Hepatocyte (in vitro differentiated cells): ENCODE data around the gene AHNAK. TPM values are rescaled to one million over a fixed set of nuclear protein-coding genes. Genes with fewer than 3 reads are reported as not detected.

ENCODE experiments used
- DNase-seq: peaks from one replicate; pipeline ENCODE4 v3.0.0-alpha.2; 2016; ENCODE audit warnings: low spot score
- H2AFZ ChIP-seq: fragments of 200-600 bp; sonication (generic); 2 replicates; pipeline ENCODE4 v1.6.0; 2016; ENCODE audit warnings: antibody characterized with exemption, mild to moderate bottlenecking
- H3K27ac ChIP-seq: fragments of 200-600 bp; sonication (generic); 2 replicates; pipeline ENCODE4 v1.5.1; 2016; ENCODE audit warnings: mild to moderate bottlenecking
- H3K27me3 ChIP-seq: fragments of 200-600 bp; sonication (generic); 2 replicates; pipeline ENCODE4 v1.6.1; 2016
- H3K36me3 ChIP-seq: fragments of 200-600 bp; sonication (generic); replicated peaks from 2 replicates; pipeline ENCODE4 v1.5.1; 2016; ENCODE audit warnings: low read depth; ENCODE audit not compliant: insufficient read depth
- H3K4me1 ChIP-seq: fragments of 200-600 bp; sonication (generic); 2 replicates; pipeline ENCODE4 v1.5.1; 2016; ENCODE audit warnings: mild to moderate bottlenecking, moderate library complexity; ENCODE audit not compliant: insufficient read depth
- H3K4me2 ChIP-seq: fragments of 200-600 bp; sonication (generic); 2 replicates; pipeline ENCODE4 v1.6.0; 2016
- H3K4me3 ChIP-seq: fragments of 200-600 bp; sonication (generic); 2 replicates; pipeline ENCODE4 v1.5.1; 2016; ENCODE audit warnings: mild to moderate bottlenecking
- H3K79me2 ChIP-seq: fragments of 200-600 bp; sonication (generic); 2 replicates; pipeline ENCODE4 v1.6.0; 2017; ENCODE audit warnings: mild to moderate bottlenecking
- H3K9me2 ChIP-seq: fragments of 200-600 bp; sonication (generic); replicated peaks from 2 replicates; pipeline ENCODE4 v1.6.0; 2017; ENCODE audit warnings: mild to moderate bottlenecking; ENCODE audit not compliant: insufficient read depth
- H3K9me3 ChIP-seq: fragments of 200-600 bp; sonication (generic); 2 replicates; pipeline ENCODE4 v1.5.1; 2016; ENCODE audit warnings: low read depth, mild to moderate bottlenecking
- H4K20me1 ChIP-seq: fragments of 200-600 bp; sonication (generic); 2 replicates; pipeline ENCODE4 v1.6.0; 2016; ENCODE audit warnings: mild to moderate bottlenecking; ENCODE audit not compliant: insufficient read depth, poor library complexity, severe bottlenecking
- EZH2 ChIP-seq: fragments of 200-600 bp; sonication (generic); IDR thresholded peaks from 2 replicates; pipeline ENCODE4 v1.6.1; 2016; ENCODE audit warnings: antibody characterized with exemption, mild to moderate bottlenecking, borderline replicate concordance
- EZH2phosphoT487 ChIP-seq: fragments of 200-600 bp; sonication (generic); IDR thresholded peaks from one replicate; pipeline ENCODE4 v1.6.1; 2018; ENCODE audit warnings: antibody characterized with exemption, mild to moderate bottlenecking, low read depth, moderate library complexity; ENCODE audit not compliant: unreplicated experiment, severe bottlenecking
- WGBS: methylation state at CpG from one replicate; pipeline ENCODE4 v1.1.6; 2016; ENCODE audit warnings: low lambda C conversion rate; ENCODE audit errors: missing lambda C conversion rate; 5-methylcytosine and 5-hydroxymethylcytosine counted together
- polyA plus RNA-seq: library from polyadenylated mRNA; unstranded; fragments of >200 nt; fragmentation: Nextera tagmentation; extraction: Ambion mirVana; gene quantifications from 2 replicates; pipeline ENCODE4 v1.2.1, GENCODE V29; 2016
- total RNA-seq: library from RNA; depleted of rRNA; stranded (reverse); fragments of >200 nt; gene quantifications from 2 replicates; pipeline ENCODE4 v1.2.3, GENCODE V29; 2014
- TF ChIP-seq, protein P1 (sequence below): fragments of 200-600 bp; sonication (generic); IDR thresholded peaks from 2 replicates; pipeline ENCODE4 v1.5.1; 2016; ENCODE audit warnings: antibody characterized with exemption, mild to moderate bottlenecking; ENCODE audit not compliant: poor library complexity

Gene AHNAK
- total and polyA plus RNA-seq, 2 experiments from 2014 or later = 47.6 to 237 TPM

DNA sequence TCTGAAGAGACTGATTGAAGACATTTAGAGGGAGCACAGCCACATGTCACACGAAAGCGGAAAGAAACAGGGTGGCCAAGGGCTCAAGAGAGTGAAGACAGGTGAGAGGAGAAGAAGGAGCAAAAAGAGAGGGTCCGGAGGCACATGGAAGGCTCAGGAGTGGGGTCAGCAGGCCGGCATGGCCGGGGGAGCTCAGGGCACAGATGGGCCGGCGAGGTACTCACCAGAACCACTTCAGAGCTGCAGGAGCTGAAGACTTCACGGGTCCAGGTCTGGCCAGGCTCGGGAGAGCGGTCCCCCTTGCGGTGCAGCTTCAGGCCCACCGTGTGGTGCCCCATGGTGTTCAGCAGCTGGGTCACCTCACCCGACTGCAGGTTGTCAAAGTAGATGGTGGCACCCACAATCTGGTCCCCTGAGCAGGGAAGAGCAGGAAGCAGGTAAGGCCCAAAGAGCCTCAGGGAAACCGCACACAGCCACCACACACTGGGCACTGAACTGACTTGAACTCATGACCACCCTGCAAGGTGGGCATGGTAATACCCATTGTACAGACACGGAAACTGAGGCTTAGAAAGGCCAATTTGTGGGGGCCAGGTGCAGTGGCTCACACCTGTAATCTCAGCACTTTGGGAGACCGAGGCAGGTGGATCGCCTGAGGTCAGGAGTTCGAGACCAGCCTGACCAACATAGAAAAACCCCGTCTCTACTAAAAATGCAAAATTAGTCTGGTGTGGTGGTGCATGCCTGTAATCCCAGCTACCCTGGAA lies 11.6 kb downstream of the AHNAK start:
- Histone ChIP-seq H3K4me1 (peaks cover 22% of the 10 kb centered on the region), H3K27me3 (no peaks in the 10 kb centered on the region), H3K4me3 (no peak overlapping the region), H3K27ac (no peak overlapping the region), H3K9me2 (no peaks in the 10 kb centered on the region), H2AFZ (no peak overlapping the region), H4K20me1 (peaks cover 58% of the 10 kb centered on the region), H3K4me2 (no peak overlapping the region), H3K79me2 (peaks cover 96% of the 10 kb centered on the region), H3K36me3 (peaks cover 3% of the 10 kb centered on the region), H3K9me3 (no peaks in the 10 kb centered on the region)
- DNase-seq = no peak
- TF ChIP-seq EZH2 = no peak
- TF ChIP-seq EZH2phosphoT487 = no peak
- TF ChIP-seq, protein P1, sequence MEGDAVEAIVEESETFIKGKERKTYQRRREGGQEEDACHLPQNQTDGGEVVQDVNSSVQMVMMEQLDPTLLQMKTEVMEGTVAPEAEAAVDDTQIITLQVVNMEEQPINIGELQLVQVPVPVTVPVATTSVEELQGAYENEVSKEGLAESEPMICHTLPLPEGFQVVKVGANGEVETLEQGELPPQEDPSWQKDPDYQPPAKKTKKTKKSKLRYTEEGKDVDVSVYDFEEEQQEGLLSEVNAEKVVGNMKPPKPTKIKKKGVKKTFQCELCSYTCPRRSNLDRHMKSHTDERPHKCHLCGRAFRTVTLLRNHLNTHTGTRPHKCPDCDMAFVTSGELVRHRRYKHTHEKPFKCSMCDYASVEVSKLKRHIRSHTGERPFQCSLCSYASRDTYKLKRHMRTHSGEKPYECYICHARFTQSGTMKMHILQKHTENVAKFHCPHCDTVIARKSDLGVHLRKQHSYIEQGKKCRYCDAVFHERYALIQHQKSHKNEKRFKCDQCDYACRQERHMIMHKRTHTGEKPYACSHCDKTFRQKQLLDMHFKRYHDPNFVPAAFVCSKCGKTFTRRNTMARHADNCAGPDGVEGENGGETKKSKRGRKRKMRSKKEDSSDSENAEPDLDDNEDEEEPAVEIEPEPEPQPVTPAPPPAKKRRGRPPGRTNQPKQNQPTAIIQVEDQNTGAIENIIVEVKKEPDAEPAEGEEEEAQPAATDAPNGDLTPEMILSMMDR = no peak
- WGBS = 97% methylated on average over 18 of the region's 19 CpGs

DNA sequence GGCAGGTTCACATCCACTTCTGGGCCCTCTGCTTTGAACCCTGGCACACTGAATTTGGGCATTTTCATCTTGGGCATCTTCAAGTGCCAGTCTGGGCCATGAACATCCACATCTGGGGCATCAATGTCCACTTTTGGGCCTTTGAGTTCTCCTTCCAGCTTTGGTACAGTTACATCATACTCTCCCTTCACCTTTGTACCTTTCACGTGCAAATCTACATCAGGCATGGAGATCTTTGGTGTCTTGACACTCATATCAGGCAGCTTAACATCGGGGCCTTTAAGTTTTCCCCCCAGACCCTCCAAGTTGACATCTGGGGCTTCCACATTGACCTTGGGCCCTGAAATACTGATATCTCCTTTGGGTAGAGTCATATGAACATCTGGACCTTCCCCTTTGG lies 14.5 kb downstream of the AHNAK start:
- Histone ChIP-seq H4K20me1 (peaks cover 37% of the 10 kb centered on the region), H3K79me2 (peaks cover 81% of the 10 kb centered on the region), H3K27me3 (no peaks in the 10 kb centered on the region), H3K9me2 (no peaks in the 10 kb centered on the region), H3K4me3 (no peak overlapping the region), H2AFZ (no peak overlapping the region), H3K4me1 (no peaks in the 10 kb centered on the region), H3K27ac (no peak overlapping the region), H3K9me3 (no peaks in the 10 kb centered on the region), H3K36me3 (peaks cover 3% of the 10 kb centered on the region), H3K4me2 (no peak overlapping the region)
- no peak for DNase-seq
- WGBS = 91% methylated on average over 2 of the region's 2 CpGs
- TF ChIP-seq EZH2 = no peak
- TF ChIP-seq EZH2phosphoT487 = no peak
- TF ChIP-seq, protein P1 = no peak

DNA sequence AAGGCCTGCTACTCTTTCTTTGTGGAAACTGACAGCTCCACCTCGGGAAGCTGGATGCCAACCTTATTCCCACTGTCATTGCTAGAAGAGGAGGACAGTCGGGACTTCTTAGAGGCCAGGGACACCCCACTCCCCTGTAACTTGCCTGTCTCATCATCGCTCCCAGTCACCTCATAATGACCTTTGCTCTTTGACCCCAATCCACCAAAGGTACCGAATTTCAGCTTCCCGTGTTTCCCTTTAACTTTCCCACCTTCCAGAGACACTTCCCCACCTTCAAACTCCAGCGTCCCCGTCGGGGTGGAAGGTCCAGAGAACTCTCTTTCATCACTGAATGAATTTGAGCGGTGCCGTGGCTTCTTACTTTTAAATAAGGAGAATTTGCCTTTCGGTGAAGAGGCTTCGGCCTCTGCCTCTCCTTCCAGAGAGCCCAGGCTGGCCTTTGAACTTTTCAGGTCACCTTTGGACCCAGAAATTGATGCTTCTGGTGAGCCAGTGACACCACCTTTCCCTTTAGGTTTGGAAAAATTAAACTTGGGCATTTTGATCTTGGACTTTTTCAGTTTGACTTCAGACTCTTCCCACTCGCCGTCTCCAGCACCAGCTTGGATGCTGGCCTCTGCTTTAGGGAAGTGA lies 29.8 kb downstream of the AHNAK start:
- H2AFZ ChIP-seq = no peak overlapping the region
- no peaks in the 10 kb centered on the region for H3K9me3 ChIP-seq
- no peaks in the 10 kb centered on the region for H3K4me1 ChIP-seq
- H3K27me3 ChIP-seq = no peaks in the 10 kb centered on the region
- peaks cover 3% of the 10 kb centered on the region for H3K79me2 ChIP-seq
- H4K20me1 ChIP-seq = peaks cover 8% of the 10 kb centered on the region
- H3K4me3 ChIP-seq = no peak overlapping the region
- 91% methylated on average over 14 of the region's 14 CpGs for WGBS
- no peak for DNase-seq
- no peak overlapping the region for H3K27ac ChIP-seq
- no peaks in the 10 kb centered on the region for H3K36me3 ChIP-seq
- H3K9me2 ChIP-seq = no peaks in the 10 kb centered on the region
- H3K4me2 ChIP-seq = no peak overlapping the region
- TF ChIP-seq EZH2phosphoT487 = no peak
- no peak for TF ChIP-seq EZH2
- TF ChIP-seq, protein P1 = no peak
